ENCODE results near the gene RASAL1.

Gene RASAL1

GRCh38 chr12:113115455-113116126 is 20.0 kb downstream of the RASAL1 start:
- DNase-seq (ENCODE audit: low read depth in 2 of 2), result no peak

GRCh38 chr12:113114447-113115178 is 20.9 kb downstream of the RASAL1 start:
- no peak for DNase-seq (ENCODE audit: low read depth in 2 of 2)

- no peak for DNase-seq (ENCODE audit: low read depth in 2 of 2)
Measured at GRCh38 chr12:113113397-113113796, 22.2 kb downstream of the RASAL1 start.

GRCh38 chr12:113112043-113112899 is 23.3 kb downstream of the RASAL1 start:
- no peak for DNase-seq (ENCODE audit: low read depth in 2 of 2)

GRCh38 chr12:113111247-113111646 is 24.3 kb downstream of the RASAL1 start:
- no peak for DNase-seq (ENCODE audit: low read depth in 2 of 2)

- DNase-seq (ENCODE audit: low read depth in 2 of 2), result no peak
Measured at GRCh38 chr12:113109872-113110599, 25.5 kb downstream of the RASAL1 start.

GRCh38 chr12:113109360-113109759 is 26.2 kb downstream of the RASAL1 start:
- no peak for DNase-seq (ENCODE audit: low read depth in 2 of 2)

GRCh38 chr12:113108308-113108707 is 27.3 kb downstream of the RASAL1 start:
- no peak for DNase-seq (ENCODE audit: low read depth in 2 of 2)

- DNase-seq (ENCODE audit: low read depth in 2 of 2), result no peak
Measured at GRCh38 chr12:113106361-113106760, 29.2 kb downstream of the RASAL1 start.

- DNase-seq (ENCODE audit: low read depth in 2 of 2), result no peak
Measured at GRCh38 chr12:113105606-113106271, 29.8 kb downstream of the RASAL1 start.

- no peak for DNase-seq (ENCODE audit: low read depth in 2 of 2)
Measured at GRCh38 chr12:113104953-113105510, 30.5 kb downstream of the RASAL1 start.

GRCh38 chr12:113103756-113104450 is 31.7 kb downstream of the RASAL1 start:
- DNase-seq (ENCODE audit: low read depth in 2 of 2), result peak; percentile 56 to 65

GRCh38 chr12:113102811-113103210 is 32.8 kb downstream of the RASAL1 start:
- DNase-seq (ENCODE audit: low read depth in 2 of 2), result no peak

GRCh38 chr12:113101751-113102150 is 33.8 kb downstream of the RASAL1 start:
- DNase-seq (ENCODE audit: low read depth in 2 of 2), result no peak

- DNase-seq (ENCODE audit: low read depth in 2 of 2), result no peak
Measured at GRCh38 chr12:113099764-113100163, 35.8 kb downstream of the RASAL1 start.

GRCh38 chr12:113099364-113099763 is 36.2 kb downstream of the RASAL1 start:
- DNase-seq (ENCODE audit: low read depth in 2 of 2), result no peak

- peak; percentile 64 to 66 for DNase-seq (ENCODE audit: low read depth in 2 of 2)
Measured at GRCh38 chr12:113098441-113099028, 37.0 kb downstream of the RASAL1 start.

- no peak for DNase-seq (ENCODE audit: low read depth in 2 of 2)
Measured at GRCh38 chr12:113097716-113098440, 37.7 kb downstream of the RASAL1 start.
